GM12865 (cell line): ENCODE data around the gene ZNF598.

Experiments
- DNase-seq: peaks from one replicate; pipeline ENCODE4 v3.0.0; 2010; ENCODE audit warnings: low read depth
- H3K4me3 ChIP-seq: 2 replicates; pipeline ENCODE4 v1.5.1; 2011; ENCODE audit warnings: mild to moderate bottlenecking, low read depth, low read length, control low read depth
- TF ChIP-seq, protein P1 (sequence below): IDR thresholded peaks from 2 replicates; pipeline ENCODE4 v1.5.1; 2011; ENCODE audit warnings: low read length, control low read depth, low read depth, inconsistent platforms; ENCODE audit not compliant: insufficient read depth; ENCODE audit errors: missing control alignments

Gene ZNF598

DNA sequence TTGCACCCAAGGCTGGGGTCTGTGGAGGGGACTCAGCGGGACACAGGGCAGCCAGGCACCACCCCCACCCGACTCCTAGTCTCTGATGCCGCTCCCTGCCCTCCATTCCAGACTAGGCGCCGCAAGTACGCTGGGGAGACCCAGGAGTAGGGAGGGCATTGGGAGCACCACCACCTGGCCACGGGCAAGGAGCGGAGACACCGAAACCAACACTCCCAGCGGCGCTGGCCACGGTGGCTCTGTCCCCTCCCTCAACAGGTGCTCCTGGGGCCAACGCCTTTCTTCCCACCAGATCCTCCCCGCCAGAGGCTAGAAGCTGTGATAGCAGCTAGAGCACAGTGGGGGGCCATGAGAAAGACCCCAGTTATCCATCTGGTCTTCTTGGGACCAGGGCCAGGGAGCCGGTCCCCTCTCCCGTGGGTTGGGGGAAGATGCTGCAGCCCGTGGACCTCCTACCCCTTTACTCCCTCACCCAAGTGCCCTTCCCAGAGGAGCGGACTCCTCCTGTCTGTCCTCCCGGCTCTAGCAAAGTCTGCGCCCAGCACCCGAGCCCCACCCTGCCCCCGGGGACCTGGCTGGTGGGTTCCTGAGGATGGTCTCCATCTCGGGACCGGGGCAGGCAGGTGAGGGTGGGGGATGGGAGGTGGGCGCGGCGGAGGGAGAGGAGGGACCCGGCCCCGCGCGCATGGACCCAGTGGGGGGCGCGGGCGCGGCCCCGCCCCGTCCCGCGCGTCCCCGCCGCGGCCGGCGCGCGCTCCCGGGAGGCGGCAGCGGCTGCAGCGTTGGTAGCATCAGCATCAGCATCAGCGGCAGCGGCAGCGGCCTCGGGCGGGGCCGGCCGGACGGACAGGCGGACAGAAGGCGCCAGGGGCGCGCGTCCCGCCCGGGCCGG, 20.2 kb downstream of the ZNF598 start, which contains the start of gene SYNGR3:
SYNGR3 (plus strand) TSS at position 762 of the 892 bp plus-strand sequence. CDS start 133 bp downstream, outside the sequence.
- H3K4me3 ChIP-seq = peak within 1 kb of the TSS; percentile 76
- no peak for DNase-seq
- TF ChIP-seq, protein P1, sequence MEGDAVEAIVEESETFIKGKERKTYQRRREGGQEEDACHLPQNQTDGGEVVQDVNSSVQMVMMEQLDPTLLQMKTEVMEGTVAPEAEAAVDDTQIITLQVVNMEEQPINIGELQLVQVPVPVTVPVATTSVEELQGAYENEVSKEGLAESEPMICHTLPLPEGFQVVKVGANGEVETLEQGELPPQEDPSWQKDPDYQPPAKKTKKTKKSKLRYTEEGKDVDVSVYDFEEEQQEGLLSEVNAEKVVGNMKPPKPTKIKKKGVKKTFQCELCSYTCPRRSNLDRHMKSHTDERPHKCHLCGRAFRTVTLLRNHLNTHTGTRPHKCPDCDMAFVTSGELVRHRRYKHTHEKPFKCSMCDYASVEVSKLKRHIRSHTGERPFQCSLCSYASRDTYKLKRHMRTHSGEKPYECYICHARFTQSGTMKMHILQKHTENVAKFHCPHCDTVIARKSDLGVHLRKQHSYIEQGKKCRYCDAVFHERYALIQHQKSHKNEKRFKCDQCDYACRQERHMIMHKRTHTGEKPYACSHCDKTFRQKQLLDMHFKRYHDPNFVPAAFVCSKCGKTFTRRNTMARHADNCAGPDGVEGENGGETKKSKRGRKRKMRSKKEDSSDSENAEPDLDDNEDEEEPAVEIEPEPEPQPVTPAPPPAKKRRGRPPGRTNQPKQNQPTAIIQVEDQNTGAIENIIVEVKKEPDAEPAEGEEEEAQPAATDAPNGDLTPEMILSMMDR = no peak

DNA sequence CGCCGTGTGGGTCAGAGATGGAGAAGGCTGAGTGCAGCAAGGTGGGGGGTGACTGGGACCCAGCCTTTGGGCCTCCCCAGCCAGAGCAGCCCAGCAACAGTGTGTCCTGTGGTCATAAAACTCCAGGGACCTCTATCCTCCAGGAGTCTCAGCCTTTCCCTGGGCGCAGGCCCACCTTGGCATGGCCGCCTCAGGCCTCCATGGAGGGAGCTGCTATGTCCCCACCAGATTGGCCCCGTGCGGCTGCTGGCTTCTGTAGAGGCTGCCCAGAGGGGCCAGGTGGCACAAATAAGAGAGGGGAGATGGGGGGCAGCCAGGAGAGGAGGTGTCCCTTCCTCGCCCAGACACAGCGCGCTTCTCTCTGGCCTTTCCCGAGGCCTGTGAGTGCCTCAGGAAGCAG, 22.4 kb downstream of the ZNF598 start:
- TF ChIP-seq, protein P1 = no peak
- DNase-seq = no peak
- H3K4me3 ChIP-seq = no peak overlapping the region

DNA sequence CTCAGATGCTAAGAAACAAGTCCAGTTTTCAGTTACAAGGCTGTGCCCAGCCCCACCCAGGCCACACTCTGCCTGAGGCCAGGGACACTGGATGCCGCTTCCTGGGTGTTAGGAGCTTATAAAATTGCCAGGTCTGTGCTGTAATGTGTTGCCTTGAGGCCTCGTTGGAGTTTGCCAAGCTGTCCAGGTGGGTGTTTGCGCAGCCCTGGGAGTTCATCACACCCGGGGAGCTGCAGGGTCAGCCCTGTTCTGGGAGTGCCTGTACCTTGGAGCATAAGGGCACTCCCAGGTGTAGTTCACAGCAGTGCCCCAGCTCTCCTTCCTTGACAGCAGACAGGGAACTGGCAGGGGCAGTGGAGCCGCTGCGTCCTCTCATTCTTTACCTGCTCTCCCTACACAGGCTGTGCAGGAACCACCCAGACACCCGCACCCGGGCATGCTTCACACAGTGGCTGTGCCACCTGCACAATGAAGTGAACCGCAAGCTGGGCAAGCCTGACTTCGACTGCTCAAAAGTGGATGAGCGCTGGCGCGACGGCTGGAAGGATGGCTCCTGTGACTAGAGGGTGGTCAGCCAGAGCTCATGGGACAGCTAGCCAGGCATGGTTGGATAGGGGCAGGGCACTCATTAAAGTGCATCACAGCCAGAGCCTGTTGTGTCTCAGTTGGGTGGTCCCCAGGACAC, 24.0 kb downstream of the ZNF598 start:
- TF ChIP-seq, protein P1 = no peak
- H3K4me3 ChIP-seq = peak overlapping the region; percentile 91

DNA sequence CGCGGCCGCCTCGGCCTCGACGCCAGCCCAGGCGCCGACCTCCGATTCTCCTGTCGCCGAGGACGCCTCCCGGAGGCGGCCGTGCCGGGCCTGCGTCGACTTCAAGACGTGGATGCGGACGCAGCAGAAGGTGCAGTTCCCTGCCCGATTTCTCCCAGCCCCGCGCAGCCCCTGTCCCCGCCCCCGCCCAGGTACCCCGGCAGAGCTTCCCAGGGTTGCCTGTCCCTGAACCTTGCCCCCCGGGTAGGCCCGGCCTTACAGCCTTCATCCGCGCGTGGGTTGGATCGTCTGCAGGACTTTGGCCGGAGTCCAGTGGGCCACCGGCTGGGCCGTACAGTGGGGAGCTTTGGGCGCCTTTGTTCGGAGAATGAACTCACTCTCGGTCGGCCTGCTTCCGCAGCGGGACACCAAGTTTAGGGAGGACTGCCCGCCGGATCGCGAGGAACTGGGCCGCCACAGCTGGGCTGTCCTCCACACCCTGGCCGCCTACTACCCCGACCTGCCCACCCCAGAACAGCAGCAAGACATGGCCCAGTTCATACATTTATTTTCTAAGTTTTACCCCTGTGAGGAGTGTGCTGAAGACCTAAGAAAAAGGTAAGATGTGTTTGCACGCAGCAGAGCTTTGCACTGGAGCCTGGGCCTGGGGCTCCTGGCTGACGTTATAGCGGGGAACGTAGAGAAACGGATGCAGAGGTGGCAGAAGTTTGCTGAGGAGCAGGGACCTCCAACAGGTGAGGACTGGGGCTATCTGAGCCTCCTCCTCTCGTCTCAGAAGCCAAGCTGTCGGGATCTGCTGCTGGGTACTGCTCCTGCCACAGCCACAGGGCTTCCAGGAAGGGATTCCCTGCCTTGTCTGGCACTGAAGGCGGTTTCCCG, 25.0 kb downstream of the ZNF598 start:
- TF ChIP-seq, protein P1 = no peak
- H3K4me3 ChIP-seq = peak overlapping the region; percentile 91
- no peak for DNase-seq

More for the DNA sequence above, 24.0 kb downstream of the ZNF598 start:
- DNase-seq = no peak

DNA sequence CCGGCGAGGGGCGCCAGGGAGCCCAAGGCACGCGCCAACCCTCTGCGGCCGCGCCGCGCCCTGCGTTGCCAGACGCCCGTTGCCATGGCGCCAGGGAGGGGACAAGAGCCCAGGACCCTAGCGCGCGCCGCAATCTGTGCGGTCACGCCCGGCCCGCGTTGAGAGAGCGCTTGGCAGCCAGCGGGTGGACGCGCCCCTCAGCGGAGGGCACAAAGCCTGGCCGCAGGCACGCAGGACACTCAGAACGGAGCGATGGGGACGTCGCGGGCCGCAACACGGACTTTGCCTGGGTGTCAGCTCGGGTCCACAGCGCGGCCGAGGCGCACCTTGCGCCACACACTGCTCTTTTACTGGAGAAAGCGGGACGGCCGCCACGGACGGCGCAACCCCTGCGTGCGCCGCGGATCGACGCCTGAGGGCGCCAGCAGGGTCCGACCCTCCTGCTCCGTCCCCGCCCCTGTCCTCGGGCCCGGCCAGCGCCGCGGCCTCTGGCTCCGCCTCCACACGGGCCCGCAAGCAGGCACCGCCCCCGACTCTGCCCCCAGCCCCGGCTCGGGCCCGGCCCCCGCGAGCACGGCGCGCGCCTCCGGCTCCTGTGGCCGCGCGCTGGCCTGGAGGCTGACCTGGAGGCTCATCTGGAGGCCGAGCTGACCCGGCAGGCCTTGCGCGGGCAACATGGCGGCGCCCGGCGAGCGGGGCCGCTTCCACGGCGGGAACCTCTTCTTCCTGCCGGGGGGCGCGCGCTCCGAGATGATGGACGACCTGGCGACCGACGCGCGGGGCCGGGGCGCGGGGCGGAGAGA, 25.9 kb downstream of the ZNF598 start, which contains the start of gene GFER:
GFER (plus strand) TSS at position 650 of the 803 bp plus-strand sequence; CDS start at position 676, 26 bp downstream.
- DNase-seq = peak; percentile 95
- H3K4me3 ChIP-seq = peak within 1 kb of the TSS; percentile 91
- TF ChIP-seq, protein P1 = peak; percentile 45
